CD4-positive, alpha-beta T cell (primary cell): ENCODE measurements around the gene GAS7. TPM values are rescaled to one million over a fixed set of nuclear protein-coding genes. Genes with fewer than 3 reads are reported as not detected.
"Not testable (repeated sequence)": the region's sequence is repeated elsewhere in the genome, so short reads cannot be mapped to it uniquely, and the experiment has no call there.

ENCODE experiments used
- ATAC-seq: fragments of 200-7000 bp; cut with Tn5 transposase; one replicate; pipeline ENCODE4 v1.10.0; 2022; ENCODE audit warnings: mild to moderate bottlenecking; ENCODE audit not compliant: poor library complexity
- CTCF ChIA-PET: fragments of 350-600 bp; sonication (Branson Sonifier 250); formaldehyde crosslinking; loops from one replicate; lab custom pipeline; 2021; ENCODE audit warnings: antibody characterized with exemption, inconsistent platforms; lab: Charles Lee
- POLR2A ChIA-PET: fragments of 350-600 bp; sonication (Branson Sonifier 250); formaldehyde crosslinking; loops from one replicate; lab custom pipeline; 2021; ENCODE audit warnings: antibody characterized with exemption, inconsistent platforms; lab: Charles Lee
- DNase-seq, 14 experiments: peaks; one replicate each; pipeline ENCODE4 v3.0.0-alpha.2; 2013 to 2020; ENCODE audit warnings: mixed read lengths in 2 of 14
- H3K27ac ChIP-seq, 2 donors: one replicate each; pipeline versions ENCODE4 v1.5.1 to v1.7.0; 2013; ENCODE audit warnings: low read length in 2 of 2, low read depth in 1 of 2, mild to moderate bottlenecking in 1 of 2
- H3K27me3 ChIP-seq, 2 experiments: 1 replicate in 1 of 2; 2 replicates in 1 of 2; pipeline versions ENCODE4 v1.6.1 to v1.7.0; 2013; ENCODE audit warnings: low read length in 2 of 2, control low read depth in 1 of 2, mild to moderate bottlenecking in 1 of 2, moderate library complexity in 1 of 2; ENCODE audit not compliant: insufficient read depth in 2 of 2, control insufficient read depth in 1 of 2
- H3K36me3 ChIP-seq: one replicate; pipeline ENCODE4 v1.6.1; 2013; ENCODE audit warnings: low read length, control low read depth; ENCODE audit not compliant: insufficient read depth
- H3K4me1 ChIP-seq: one replicate; pipeline ENCODE4 v1.6.1; 2013; ENCODE audit warnings: low read length, control low read depth; ENCODE audit not compliant: insufficient read depth
- H3K4me3 ChIP-seq: one replicate; pipeline ENCODE4 v1.5.1; 2013; ENCODE audit warnings: mild to moderate bottlenecking, low read length, moderate library complexity
- H3K9me3 ChIP-seq, 2 experiments: 1 replicate in 1 of 2; 2 replicates in 1 of 2; pipeline versions ENCODE4 v1.6.1 to v1.7.0; 2013; ENCODE audit warnings: low read length in 2 of 2, mild to moderate bottlenecking in 2 of 2, control low read depth in 1 of 2, moderate library complexity in 1 of 2; ENCODE audit not compliant: control insufficient read depth in 1 of 2, insufficient read depth in 1 of 2
- H3K27ac Mint-ChIP-seq: one replicate; pipeline ENCODE4 v1.8.0; 2020; ENCODE audit warnings: mixed read lengths
- H3K27me3 Mint-ChIP-seq: one replicate; pipeline ENCODE4 v1.8.0; 2021; ENCODE audit warnings: mixed read lengths
- H3K36me3 Mint-ChIP-seq: one replicate; pipeline ENCODE4 v1.8.0; 2021; ENCODE audit warnings: low read depth, mixed read lengths
- H3K4me1 Mint-ChIP-seq: one replicate; pipeline ENCODE4 v1.8.0; 2021; ENCODE audit warnings: low read depth, mixed read lengths
- H3K4me3 Mint-ChIP-seq: one replicate; pipeline ENCODE4 v1.8.0; 2020; ENCODE audit warnings: mild to moderate bottlenecking, mixed read lengths
- H3K9me3 Mint-ChIP-seq: one replicate; pipeline ENCODE4 v1.8.0; 2020; ENCODE audit warnings: mixed read lengths
- intact Hi-C, 2 experiments: fragments of 100-400 bp; cut with DNase I in 1 of 2; cut with micrococcal nuclease in 1 of 2; formaldehyde crosslinking; loops; one replicate each; pipeline versions ENCODE4 v1.15.1 to v1.9.0; 2023 to 2025; cut with DNase I, micrococcal nuclease
- total RNA-seq, 174 experiments: library from RNA in 2 of 174; stranded (reverse) in 2 of 174; gene quantifications; one replicate each; pipeline ENCODE4 v1.2.3 and lab custom pipeline; 2021 to 2026
- TF ChIP-seq, protein P1 (sequence below): fragments of 200-600 bp; IDR thresholded peaks from one replicate; pipeline ENCODE4 v1.8.0; 2022; ENCODE audit warnings: antibody characterized with exemption, mild to moderate bottlenecking

Gene GAS7
- total RNA-seq, 2 experiments from 2014 or later, result 1.8 to 3.4 TPM

DNA sequence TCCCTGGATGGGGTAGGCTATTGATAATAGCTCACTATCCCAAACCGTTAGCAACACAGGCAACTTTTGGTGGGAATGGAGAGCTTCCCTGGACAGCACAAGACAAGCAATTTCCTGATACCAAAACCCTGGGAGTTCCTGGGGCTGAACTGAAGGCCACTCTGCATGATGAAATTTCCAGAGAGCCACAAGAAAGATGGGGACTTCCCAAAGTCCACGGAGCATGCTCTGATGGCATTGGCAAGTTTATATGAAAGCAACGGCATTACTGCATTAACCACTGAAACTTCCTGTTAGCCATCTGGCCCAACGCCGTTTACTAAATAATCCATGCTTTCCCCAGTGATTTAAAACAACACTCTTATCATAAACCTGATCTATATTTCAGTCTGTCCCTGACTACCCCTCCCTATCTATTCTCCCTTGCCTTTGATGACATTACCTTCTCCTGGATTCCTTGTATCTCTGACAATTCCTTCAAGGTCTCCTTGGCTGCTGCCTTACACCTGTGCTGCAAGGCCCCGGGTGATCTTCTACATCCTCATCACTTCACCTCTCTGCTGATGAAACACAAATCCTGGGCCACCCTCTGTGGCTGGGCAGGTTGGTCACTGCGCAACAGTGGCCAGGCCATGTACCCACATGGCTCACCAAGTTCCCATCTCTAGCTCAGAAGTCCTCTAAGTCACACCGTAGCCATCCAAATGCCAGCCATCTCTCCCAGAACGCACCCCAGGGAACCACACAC, 184.9 kb downstream of the GAS7 start:
- H3K4me3 ChIP-seq, result no peak overlapping the region
- CTCF ChIA-PET, result no interaction called here
- H3K4me1 ChIP-seq, result no peaks in the 10 kb centered on the region
- intact Hi-C loops, result no loop called here
- H3K27ac ChIP-seq, result no peak overlapping the region
- no peaks in the 10 kb centered on the region for H3K36me3 Mint-ChIP-seq
- H3K27me3 ChIP-seq, result no peaks in the 10 kb centered on the region
- POLR2A ChIA-PET, result no interaction called here
- H3K4me3 Mint-ChIP-seq, result no peak overlapping the region
- DNase-seq (peak in 2 of 14 experiments; percentile 58 to 60), ATAC-seq (no peak)
- no peaks in the 10 kb centered on the region for H3K9me3 ChIP-seq
- no peak overlapping the region for H3K27ac Mint-ChIP-seq
- no peaks in the 10 kb centered on the region for H3K27me3 Mint-ChIP-seq
- TF ChIP-seq, protein P1, sequence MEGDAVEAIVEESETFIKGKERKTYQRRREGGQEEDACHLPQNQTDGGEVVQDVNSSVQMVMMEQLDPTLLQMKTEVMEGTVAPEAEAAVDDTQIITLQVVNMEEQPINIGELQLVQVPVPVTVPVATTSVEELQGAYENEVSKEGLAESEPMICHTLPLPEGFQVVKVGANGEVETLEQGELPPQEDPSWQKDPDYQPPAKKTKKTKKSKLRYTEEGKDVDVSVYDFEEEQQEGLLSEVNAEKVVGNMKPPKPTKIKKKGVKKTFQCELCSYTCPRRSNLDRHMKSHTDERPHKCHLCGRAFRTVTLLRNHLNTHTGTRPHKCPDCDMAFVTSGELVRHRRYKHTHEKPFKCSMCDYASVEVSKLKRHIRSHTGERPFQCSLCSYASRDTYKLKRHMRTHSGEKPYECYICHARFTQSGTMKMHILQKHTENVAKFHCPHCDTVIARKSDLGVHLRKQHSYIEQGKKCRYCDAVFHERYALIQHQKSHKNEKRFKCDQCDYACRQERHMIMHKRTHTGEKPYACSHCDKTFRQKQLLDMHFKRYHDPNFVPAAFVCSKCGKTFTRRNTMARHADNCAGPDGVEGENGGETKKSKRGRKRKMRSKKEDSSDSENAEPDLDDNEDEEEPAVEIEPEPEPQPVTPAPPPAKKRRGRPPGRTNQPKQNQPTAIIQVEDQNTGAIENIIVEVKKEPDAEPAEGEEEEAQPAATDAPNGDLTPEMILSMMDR, result no peak
- H3K36me3 ChIP-seq, result no peaks in the 10 kb centered on the region
- no peaks in the 10 kb centered on the region for H3K9me3 Mint-ChIP-seq
- H3K4me1 Mint-ChIP-seq, result no peaks in the 10 kb centered on the region

DNA sequence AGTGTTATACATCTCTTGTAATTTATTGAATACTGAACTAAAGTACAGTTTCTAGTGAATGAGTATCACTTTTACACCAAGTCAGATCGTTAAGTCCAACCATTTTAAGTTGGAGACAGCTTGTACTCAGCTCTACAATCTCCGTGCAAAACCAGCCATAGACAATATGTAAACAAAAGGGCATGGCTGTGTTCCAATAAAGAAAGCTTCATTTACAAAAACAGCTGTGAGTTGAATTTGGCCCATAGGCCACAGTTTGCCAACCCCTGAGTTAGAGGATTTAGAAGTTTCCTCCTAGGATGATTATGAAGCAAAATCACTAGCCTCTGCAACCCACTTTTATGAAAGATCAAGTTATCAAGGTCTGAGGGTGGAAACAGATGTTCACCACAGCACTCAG, 187.7 kb downstream of the GAS7 start:
- Histone ChIP-seq H3K27me3 (no peaks in the 10 kb centered on the region), H3K4me1 (no peaks in the 10 kb centered on the region), H3K9me3 (no peaks in the 10 kb centered on the region), H3K4me3 (no peak overlapping the region), H3K36me3 (no peaks in the 10 kb centered on the region), H3K27ac (no peak overlapping the region)
- ATAC-seq (no peak), DNase-seq (no peak)
- POLR2A ChIA-PET, result no interaction called here
- CTCF ChIA-PET, result no interaction called here
- intact Hi-C loops, result no loop called here
- TF ChIP-seq, protein P1, result no peak
- H3K9me3 Mint-ChIP-seq, result no peaks in the 10 kb centered on the region
- no peak overlapping the region for H3K4me3 Mint-ChIP-seq
- H3K27me3 Mint-ChIP-seq, result no peaks in the 10 kb centered on the region
- H3K4me1 Mint-ChIP-seq, result no peaks in the 10 kb centered on the region
- no peak overlapping the region for H3K27ac Mint-ChIP-seq
- H3K36me3 Mint-ChIP-seq, result no peaks in the 10 kb centered on the region

DNA sequence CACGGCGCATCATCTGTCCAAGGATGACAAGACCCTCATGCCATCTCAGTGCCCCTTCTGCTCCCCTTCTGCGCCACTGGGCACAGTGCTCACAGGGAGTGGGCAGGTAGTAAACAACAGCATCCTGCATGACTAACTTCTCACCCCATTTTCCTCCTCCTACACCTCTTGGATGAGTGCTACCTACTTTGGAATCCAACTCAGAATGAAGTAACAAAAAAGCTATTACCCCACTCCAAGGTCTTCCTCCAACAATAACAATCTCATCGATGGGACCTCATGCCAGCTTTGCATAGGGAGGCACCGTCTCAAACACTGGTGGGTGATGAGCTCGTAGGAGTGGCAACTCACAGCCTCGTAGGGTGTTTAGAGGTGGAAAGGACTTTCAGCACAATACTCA, 194.7 kb downstream of the GAS7 start:
- CTCF ChIA-PET, result no interaction called here
- POLR2A ChIA-PET, result no interaction called here
- Histone ChIP-seq H3K27ac (no peak overlapping the region), H3K9me3 (no peaks in the 10 kb centered on the region), H3K36me3 (no peaks in the 10 kb centered on the region), H3K27me3 (no peaks in the 10 kb centered on the region), H3K4me1 (no peaks in the 10 kb centered on the region), H3K4me3 (no peak overlapping the region)
- Mint-ChIP-seq H3K4me3 (no peak overlapping the region), H3K36me3 (no peaks in the 10 kb centered on the region), H3K4me1 (no peaks in the 10 kb centered on the region), H3K27me3 (no peaks in the 10 kb centered on the region), H3K9me3 (no peaks in the 10 kb centered on the region), H3K27ac (no peak overlapping the region)
- no peak for DNase-seq
- no peak for ATAC-seq
- TF ChIP-seq, protein P1, result no peak
- intact Hi-C loops, result no loop called here

DNA sequence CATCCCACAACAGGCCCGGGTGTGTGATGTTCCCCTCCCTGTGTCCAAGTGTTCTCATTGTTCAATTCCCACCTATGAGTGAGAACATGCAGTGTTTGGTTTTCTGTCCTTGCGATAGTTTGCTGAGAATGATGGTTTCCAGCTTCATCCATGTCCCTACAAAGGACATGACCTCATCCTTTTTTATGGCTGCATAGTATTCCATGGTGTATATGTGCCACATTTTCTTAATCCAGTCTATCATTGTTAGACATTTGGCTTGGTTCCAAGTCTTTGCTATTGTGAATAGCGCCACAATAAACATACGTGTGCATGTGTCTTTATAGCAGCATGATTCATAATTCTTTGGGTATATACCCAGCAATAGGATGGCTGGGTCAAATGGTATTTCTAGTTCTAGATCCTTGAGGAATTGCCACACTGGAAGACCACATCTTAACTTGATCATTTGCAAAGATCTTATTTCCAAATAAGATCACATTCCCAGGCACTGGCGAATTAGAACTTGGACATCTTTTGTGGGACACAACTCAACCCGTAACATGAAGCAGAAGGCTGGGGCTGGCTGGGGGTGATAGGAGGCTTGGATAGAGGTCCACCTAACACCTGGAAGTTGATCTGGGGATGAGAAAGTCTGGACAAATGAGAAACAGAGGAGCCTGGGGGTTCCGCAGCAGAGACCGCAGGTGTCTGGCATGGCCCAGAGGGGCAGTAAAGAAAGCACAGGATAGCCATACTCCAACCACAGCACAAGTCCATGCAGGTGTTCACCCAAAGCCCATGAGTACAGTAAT, 195.6 kb downstream of the GAS7 start:
- H3K4me3 Mint-ChIP-seq, H3K27me3 Mint-ChIP-seq, POLR2A ChIA-PET, H3K27ac ChIP-seq, H3K27me3 ChIP-seq, H3K36me3 Mint-ChIP-seq, H3K9me3 ChIP-seq, intact Hi-C loops, H3K9me3 Mint-ChIP-seq, H3K4me3 ChIP-seq, H3K4me1 ChIP-seq, H3K36me3 ChIP-seq, ATAC-seq, CTCF ChIA-PET, H3K27ac Mint-ChIP-seq, H3K4me1 Mint-ChIP-seq, DNase-seq: not testable (repeated sequence)
